ENCODE results near the gene GCM1. TPM values are rescaled to one million over a fixed set of nuclear protein-coding genes. Genes with fewer than 3 reads are reported as not detected.
"Not testable (repeated sequence)": the region's sequence is repeated elsewhere in the genome, so short reads cannot be mapped to it uniquely, and the experiment has no call there.

Gene GCM1
- total and polyA plus RNA-seq, 4 experiments from 2014 or later: 0.11 to 0.15 TPM; not detected in 2

GRCh38 chr6:53165293-53165692 lies 16.7 kb upstream of the GCM1 start:
- CTCF ChIA-PET (ENCODE audit: partially characterized antibody): interaction anchor here (0.7 kb wide), 1 partner anchor 17 kb away, joined by 3 read pairs; no protein-coding TSS in a partner anchor

GRCh38 chr6:53162606-53163005 lies 14.0 kb upstream of the GCM1 start:
- CTCF ChIA-PET (ENCODE audit: partially characterized antibody): interaction anchor here (1.1 kb wide), 1 partner anchor 9 kb away, joined by 3 read pairs; no protein-coding TSS in a partner anchor

More at GRCh38 chr6:53165293-53165692, 16.7 kb upstream of the GCM1 start:
- H3K4me1 Mint-ChIP-seq: peaks cover 4 to 8% (median 5%) of the 10 kb centered on the region in 4 donors
- Histone ChIP-seq H3K27ac (ENCODE audit: low read depth, low read length) (no peak overlapping the region), H3K36me3 (ENCODE audit: insufficient read depth, low read length) (no peaks in the 10 kb centered on the region), H3K4me3 (ENCODE audit: low read length in 2 of 2) (no peak overlapping the region), H3K27me3 (ENCODE audit: insufficient read depth, low read length) (no peaks in the 10 kb centered on the region), H3K9me3 (ENCODE audit: control insufficient read depth in 1 of 2, low read length in 2 of 2) (no peaks in the 10 kb centered on the region), H3K4me1 (ENCODE audit: insufficient read depth, low read length) (peaks cover 6% of the 10 kb centered on the region)
- POLR2A ChIA-PET (ENCODE audit: partially characterized antibody): no interaction called here
- intact Hi-C loops (cut with micrococcal nuclease): no loop called here
- H3K36me3 Mint-ChIP-seq: no peaks in the 10 kb centered on the region
- no peaks in the 10 kb centered on the region for H3K27me3 Mint-ChIP-seq
- no peak for DNase-seq
- no peak overlapping the region for H3K27ac Mint-ChIP-seq
- no peaks in the 10 kb centered on the region for H3K9me3 Mint-ChIP-seq
- H3K4me3 Mint-ChIP-seq: no peak overlapping the region

GRCh38 chr6:53161481-53162009 lies 12.9 kb upstream of the GCM1 start:
- H3K27me3 ChIP-seq (ENCODE audit: insufficient read depth, low read length): no peaks in the 10 kb centered on the region
- no peak for DNase-seq
- H3K4me1 ChIP-seq (ENCODE audit: insufficient read depth, low read length): peaks cover 6% of the 10 kb centered on the region
- no peak overlapping the region for H3K4me3 ChIP-seq (ENCODE audit: low read length in 2 of 2)
- ChIA-PET POLR2A (ENCODE audit: partially characterized antibody) (no interaction called here), CTCF (ENCODE audit: partially characterized antibody) (interaction anchor here (1.2 kb wide), 1 partner anchor 330 kb away, joined by 3 read pairs; no protein-coding TSS in a partner anchor)
- no peaks in the 10 kb centered on the region for H3K36me3 ChIP-seq (ENCODE audit: insufficient read depth, low read length)
- H3K27ac ChIP-seq (ENCODE audit: low read depth, low read length): no peak overlapping the region
- H3K27ac Mint-ChIP-seq: no peak overlapping the region
- intact Hi-C loops (cut with micrococcal nuclease): no loop called here
- H3K9me3 Mint-ChIP-seq: no peaks in the 10 kb centered on the region
- H3K27me3 Mint-ChIP-seq: peaks cover 0 to 1% of the 10 kb centered on the region in 2 donors
- no peaks in the 10 kb centered on the region for H3K36me3 Mint-ChIP-seq
- H3K4me3 Mint-ChIP-seq: no peak overlapping the region
- peaks cover 4 to 8% (median 5%) of the 10 kb centered on the region in 4 donors for H3K4me1 Mint-ChIP-seq
- H3K9me3 ChIP-seq (ENCODE audit: control insufficient read depth in 1 of 2, low read length in 2 of 2): no peaks in the 10 kb centered on the region

More at GRCh38 chr6:53162606-53163005, 14.0 kb upstream of the GCM1 start:
- Mint-ChIP-seq H3K4me3 (no peak overlapping the region), H3K9me3 (no peaks in the 10 kb centered on the region), H3K27ac (no peak overlapping the region), H3K36me3 (no peaks in the 10 kb centered on the region), H3K4me1 (peaks cover 4 to 8% (median 5%) of the 10 kb centered on the region in 4 donors), H3K27me3 (no peaks in the 10 kb centered on the region)
- H3K9me3 ChIP-seq (ENCODE audit: control insufficient read depth in 1 of 2, low read length in 2 of 2): no peaks in the 10 kb centered on the region
- H3K27me3 ChIP-seq (ENCODE audit: insufficient read depth, low read length): no peaks in the 10 kb centered on the region
- no peak for DNase-seq
- H3K4me3 ChIP-seq (ENCODE audit: low read length in 2 of 2): no peak overlapping the region
- H3K4me1 ChIP-seq (ENCODE audit: insufficient read depth, low read length): peaks cover 6% of the 10 kb centered on the region
- intact Hi-C loops (cut with micrococcal nuclease): no loop called here
- H3K36me3 ChIP-seq (ENCODE audit: insufficient read depth, low read length): no peaks in the 10 kb centered on the region
- no peak overlapping the region for H3K27ac ChIP-seq (ENCODE audit: low read depth, low read length)
- POLR2A ChIA-PET (ENCODE audit: partially characterized antibody): no interaction called here

- Histone ChIP-seq H3K27ac (ENCODE audit: low read depth, low read length) (no peak overlapping the region), H3K36me3 (ENCODE audit: insufficient read depth, low read length) (no peaks in the 10 kb centered on the region), H3K4me1 (ENCODE audit: insufficient read depth, low read length) (peaks cover 6% of the 10 kb centered on the region), H3K4me3 (ENCODE audit: low read length in 2 of 2) (no peak overlapping the region), H3K9me3 (ENCODE audit: control insufficient read depth in 1 of 2, low read length in 2 of 2) (no peaks in the 10 kb centered on the region), H3K27me3 (ENCODE audit: insufficient read depth, low read length) (no peaks in the 10 kb centered on the region)
- Mint-ChIP-seq H3K27ac (no peak overlapping the region), H3K36me3 (no peaks in the 10 kb centered on the region), H3K27me3 (peaks cover 0 to 7% of the 10 kb centered on the region in 2 donors), H3K4me1 (peaks cover 4 to 8% (median 5%) of the 10 kb centered on the region in 4 donors), H3K9me3 (no peaks in the 10 kb centered on the region), H3K4me3 (no peak overlapping the region)
- DNase-seq: no peak
- ChIA-PET CTCF (ENCODE audit: partially characterized antibody) (interaction anchor here (0.8 to 1.1 kb wide), 2 partner anchors 13 to 418 kb away, joined by 3 read pairs; no protein-coding TSS in a partner anchor), POLR2A (ENCODE audit: partially characterized antibody) (no interaction called here)
- intact Hi-C loops (cut with micrococcal nuclease): no loop called here
These were observed 10.9 kb upstream of the GCM1 start for GRCh38 chr6:53159558-53159957.

GRCh38 chr6:53158076-53158475 lies 9.4 kb upstream of the GCM1 start:
- H3K36me3 Mint-ChIP-seq; intact Hi-C loops (cut with micrococcal nuclease); H3K4me1 ChIP-seq (ENCODE audit: insufficient read depth, low read length); H3K4me3 Mint-ChIP-seq; H3K27me3 ChIP-seq (ENCODE audit: insufficient read depth, low read length); H3K36me3 ChIP-seq (ENCODE audit: insufficient read depth, low read length); H3K27ac ChIP-seq (ENCODE audit: low read depth, low read length); H3K9me3 ChIP-seq (ENCODE audit: control insufficient read depth in 1 of 2, low read length in 2 of 2); H3K27me3 Mint-ChIP-seq; H3K9me3 Mint-ChIP-seq; H3K27ac Mint-ChIP-seq; POLR2A ChIA-PET (ENCODE audit: partially characterized antibody); H3K4me3 ChIP-seq (ENCODE audit: low read length in 2 of 2); DNase-seq; H3K4me1 Mint-ChIP-seq: not testable (repeated sequence)
- CTCF ChIA-PET (ENCODE audit: partially characterized antibody): interaction anchor here (1.0 kb wide), 1 partner anchor 283 kb away, joined by 4 read pairs; no protein-coding TSS in a partner anchor

DNA sequence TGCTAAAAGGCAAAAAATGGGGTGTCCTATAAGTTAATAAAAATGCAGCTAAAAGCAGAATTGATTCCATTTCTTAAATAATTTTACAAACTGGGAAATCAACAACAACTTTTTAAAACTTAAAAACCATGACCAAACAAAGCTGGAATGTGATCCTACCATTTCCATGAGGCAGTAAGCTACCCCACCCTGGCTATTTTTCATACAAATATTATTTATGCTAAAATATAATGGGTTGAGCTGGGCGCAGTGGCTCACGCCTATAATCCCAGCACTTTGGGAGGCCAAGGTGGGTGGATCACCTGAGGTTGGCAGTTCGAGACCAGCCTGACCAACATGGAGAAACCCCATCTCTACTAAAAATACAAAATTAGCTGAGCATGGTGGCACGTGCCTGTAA lies 6.6 kb upstream of the GCM1 start:
- CTCF ChIA-PET (ENCODE audit: partially characterized antibody); H3K36me3 ChIP-seq (ENCODE audit: insufficient read depth, low read length); DNase-seq; H3K27ac Mint-ChIP-seq; H3K4me3 Mint-ChIP-seq; H3K36me3 Mint-ChIP-seq; H3K4me3 ChIP-seq (ENCODE audit: low read length in 2 of 2); H3K9me3 Mint-ChIP-seq; H3K27ac ChIP-seq (ENCODE audit: low read depth, low read length); H3K4me1 ChIP-seq (ENCODE audit: insufficient read depth, low read length); H3K4me1 Mint-ChIP-seq; H3K9me3 ChIP-seq (ENCODE audit: control insufficient read depth in 1 of 2, low read length in 2 of 2); H3K27me3 ChIP-seq (ENCODE audit: insufficient read depth, low read length); intact Hi-C loops (cut with micrococcal nuclease): not testable (repeated sequence)
- POLR2A ChIA-PET (ENCODE audit: partially characterized antibody): interaction anchor here (0.6 kb wide), 1 partner anchor 175 kb away, joined by 3 read pairs; no protein-coding TSS in a partner anchor
- peaks cover 0 to 17% of the 10 kb centered on the region in 2 donors for H3K27me3 Mint-ChIP-seq

DNA sequence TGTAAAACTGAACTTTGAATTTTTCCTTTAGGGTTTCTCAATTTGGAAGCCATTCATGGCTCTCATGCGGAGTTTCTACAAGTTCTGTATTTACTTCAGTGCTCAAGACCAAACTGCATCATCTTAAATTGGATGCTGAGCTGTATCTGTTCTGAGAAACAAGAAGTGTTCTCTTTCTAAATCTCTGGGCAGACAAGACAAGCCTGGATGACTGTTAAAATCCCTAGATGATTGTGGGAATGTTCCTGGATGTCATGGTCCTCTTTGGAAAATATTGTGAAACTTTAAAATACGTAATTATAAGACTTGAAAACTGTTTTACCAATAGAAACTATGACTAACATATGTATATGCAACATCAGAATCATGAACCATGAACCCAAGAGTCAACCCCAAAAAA lies 6.2 kb upstream of the GCM1 start:
- Histone ChIP-seq H3K4me3 (ENCODE audit: low read length in 2 of 2) (no peak overlapping the region), H3K9me3 (ENCODE audit: control insufficient read depth in 1 of 2, low read length in 2 of 2) (no peaks in the 10 kb centered on the region), H3K4me1 (ENCODE audit: insufficient read depth, low read length) (no peaks in the 10 kb centered on the region), H3K36me3 (ENCODE audit: insufficient read depth, low read length) (no peaks in the 10 kb centered on the region), H3K27ac (ENCODE audit: low read depth, low read length) (no peak overlapping the region), H3K27me3 (ENCODE audit: insufficient read depth, low read length) (no peaks in the 10 kb centered on the region)
- Mint-ChIP-seq H3K36me3 (no peaks in the 10 kb centered on the region), H3K4me1 (no peaks in the 10 kb centered on the region), H3K4me3 (no peak overlapping the region), H3K27me3 (peaks cover 0 to 17% of the 10 kb centered on the region in 2 donors), H3K9me3 (no peaks in the 10 kb centered on the region), H3K27ac (no peak overlapping the region)
- intact Hi-C loops (cut with micrococcal nuclease): no loop called here
- ChIA-PET POLR2A (ENCODE audit: partially characterized antibody) (no interaction called here), CTCF (ENCODE audit: partially characterized antibody) (no interaction called here)
- DNase-seq: no peak

All from CD4-positive, alpha-beta memory T cell (primary cell).